Vagina (tissue), 2 donors: Measurements from ENCODE around the gene ZMYND12. TPM values are rescaled to one million over a fixed set of nuclear protein-coding genes. Genes with fewer than 3 reads are reported as not detected.
A peak's percentile ranks its signal among the peaks of the same experiment; 100 is the strongest.
"Not testable (repeated sequence)": the region's sequence is repeated elsewhere in the genome, so short reads cannot be mapped to it uniquely, and the experiment has no call there.

Experiments
- DNase-seq, 2 donors: peaks; one replicate each; pipeline ENCODE4 v3.0.0-alpha.2; 2017; ENCODE audit errors: extremely low spot score in 2 of 2
- H3K27ac ChIP-seq: fragments of 200-600 bp; sonication (generic); one replicate; pipeline ENCODE4 v1.5.1; 2019
- H3K27me3 ChIP-seq: fragments of 200-600 bp; sonication (generic); one replicate; pipeline ENCODE4 v1.5.1; 2019
- H3K36me3 ChIP-seq, 2 donors: fragments of 200-600 bp; sonication (generic); one replicate each; pipeline ENCODE4 v1.5.1; 2017 to 2019
- H3K4me1 ChIP-seq: fragments of 200-600 bp; sonication (generic); one replicate; pipeline ENCODE4 v1.5.1; 2019
- H3K4me3 ChIP-seq, 2 donors: fragments of 200-600 bp; sonication (generic); 1 replicate in 1 of 2; 2 replicates in 1 of 2; pipeline ENCODE4 v1.5.1; 2016 to 2019
- H3K9me3 ChIP-seq: fragments of 200-600 bp; sonication (generic); one replicate; pipeline ENCODE4 v1.5.1; 2019
- CTCF ChIP-seq, 3 experiments: fragments of 450-650 bp in 2 of 3; fragments of 200-600 bp in 1 of 3; sonication (generic) in 1 of 3; IDR thresholded peaks; one replicate each; pipeline ENCODE4 v1.5.1; 2017 to 2019; ENCODE audit warnings: antibody characterized with exemption in 3 of 3, mild to moderate bottlenecking in 2 of 3, moderate library complexity in 2 of 3
- POLR2A ChIP-seq, 2 donors: fragments of 450-650 bp; IDR thresholded peaks; one replicate each; pipeline ENCODE4 v1.6.1; 2017; ENCODE audit warnings: antibody characterized with exemption in 2 of 2, mild to moderate bottlenecking in 2 of 2, moderate library complexity in 2 of 2
- POLR2AphosphoS5 ChIP-seq, 2 donors: sonication (generic); formaldehyde crosslinking; IDR thresholded peaks; one replicate each; pipeline ENCODE4 v1.9.0; 2017; ENCODE audit warnings: antibody characterized with exemption in 2 of 2, mild to moderate bottlenecking in 2 of 2, low read depth in 1 of 2; ENCODE audit not compliant: insufficient read depth in 1 of 2
- intact Hi-C: fragments of 100-400 bp; cut with DNase I; formaldehyde crosslinking; loops from one replicate; pipeline ENCODE4 v1.15.1; 2023
- total RNA-seq: library from RNA; depleted of rRNA; stranded (reverse); fragments of >200 nt; gene quantifications from one replicate; pipeline ENCODE4 v1.2.3, GENCODE V29; 2016

The ZMYND12 gene
- total RNA-seq = not detected

GRCh38 chr1:42456010-42456753, at the start of gene ZMYND12, which contains the start of gene PPCS:
TSS of gene ZMYND12 (minus strand) at chr1:42456022. CDS start at chr1:42455997, 25 bp downstream.
TSS of gene PPCS (plus strand) at chr1:42456543. CDS start at chr1:42456566, 23 bp downstream.
- Histone ChIP-seq H3K4me3 (peak within 1 kb of the TSS; percentile 75 to 77), H3K27ac (peak within 1 kb of the TSS; percentile 77), H3K27me3 (no peaks in the 10 kb centered on the region), H3K36me3 (peaks cover 0 to 19% of the 10 kb centered on the region in 2 donors), H3K9me3 (no peaks in the 10 kb centered on the region), H3K4me1 (peaks cover 26% of the 10 kb centered on the region)
- intact Hi-C loops = no loop called here
- TF ChIP-seq CTCF (IDR thresholded peaks at IDR 0.05) (no peak), POLR2A (IDR thresholded peaks at IDR 0.05) (peak in 1 of 2 donors; percentile 51), POLR2AphosphoS5 (IDR thresholded peaks at IDR 0.05; ENCODE audit: insufficient read depth in 1 of 2, low read depth in 1 of 2) (peak; percentile 56 to 88)
- peak in 1 of 2 donors; percentile 91 for DNase-seq

GRCh38 chr1:42504535-42505128, 48.8 kb upstream of the ZMYND12 start:
- Histone ChIP-seq H3K36me3 (peaks cover 0 to 27% of the 10 kb centered on the region in 2 donors), H3K4me3 (no peak overlapping the region), H3K27ac (no peak overlapping the region), H3K27me3 (no peaks in the 10 kb centered on the region), H3K9me3 (peaks cover 27% of the 10 kb centered on the region), H3K4me1 (no peaks in the 10 kb centered on the region)
- intact Hi-C loops = loop anchor here (5.0 kb wide), 1 partner anchor 913 kb away; no protein-coding TSS in a partner anchor
- TF ChIP-seq POLR2AphosphoS5 (IDR thresholded peaks at IDR 0.05; ENCODE audit: insufficient read depth in 1 of 2, low read depth in 1 of 2) (no peak), CTCF (IDR thresholded peaks at IDR 0.05) (no peak), POLR2A (IDR thresholded peaks at IDR 0.05) (no peak)
- DNase-seq = no peak

GRCh38 chr1:42502031-42502430, 46.2 kb upstream of the ZMYND12 start:
- intact Hi-C loops, DNase-seq, H3K4me1 ChIP-seq, H3K4me3 ChIP-seq, H3K27me3 ChIP-seq, H3K27ac ChIP-seq: not testable (repeated sequence)
- Histone ChIP-seq H3K9me3 (peaks cover 23% of the 10 kb centered on the region), H3K36me3 (peaks cover 0 to 34% of the 10 kb centered on the region in 2 donors)

- Histone ChIP-seq H3K36me3 (no peaks in the 10 kb centered on the region), H3K4me3 (no peak overlapping the region), H3K9me3 (no peaks in the 10 kb centered on the region), H3K27me3 (no peaks in the 10 kb centered on the region), H3K4me1 (no peaks in the 10 kb centered on the region), H3K27ac (no peak overlapping the region)
- DNase-seq = no peak
- TF ChIP-seq POLR2A (IDR thresholded peaks at IDR 0.05) = no peak
- TF ChIP-seq CTCF (IDR thresholded peaks at IDR 0.05) = no peak
- TF ChIP-seq POLR2AphosphoS5 (IDR thresholded peaks at IDR 0.05; ENCODE audit: insufficient read depth in 1 of 2, low read depth in 1 of 2) = no peak
- intact Hi-C loops = no loop called here
Observed at GRCh38 chr1:42490237-42490636, 34.4 kb upstream of the ZMYND12 start.

GRCh38 chr1:42484382-42484781, 28.6 kb upstream of the ZMYND12 start:
- H3K9me3 ChIP-seq = no peaks in the 10 kb centered on the region
- H3K36me3 ChIP-seq = peaks cover 0 to 19% of the 10 kb centered on the region in 2 donors
- TF ChIP-seq CTCF (IDR thresholded peaks at IDR 0.05) = no peak
- no peak for TF ChIP-seq POLR2A (IDR thresholded peaks at IDR 0.05)
- TF ChIP-seq POLR2AphosphoS5 (IDR thresholded peaks at IDR 0.05; ENCODE audit: insufficient read depth in 1 of 2, low read depth in 1 of 2) = no peak
- no peaks in the 10 kb centered on the region for H3K4me1 ChIP-seq
- no peak overlapping the region for H3K27ac ChIP-seq
- no peak overlapping the region for H3K4me3 ChIP-seq
- DNase-seq = no peak
- no peaks in the 10 kb centered on the region for H3K27me3 ChIP-seq
- intact Hi-C loops = no loop called here
